HuH-7 (cell line): ENCODE data around the gene FA2H.
"Not testable (repeated sequence)": the region's sequence is repeated elsewhere in the genome, so short reads cannot be mapped to it uniquely, and the experiment has no call there.

Experiments
- DNase-seq: peaks from one replicate; pipeline ENCODE4 v3.0.0; 2011; ENCODE audit warnings: low spot score

The FA2H gene

DNA sequence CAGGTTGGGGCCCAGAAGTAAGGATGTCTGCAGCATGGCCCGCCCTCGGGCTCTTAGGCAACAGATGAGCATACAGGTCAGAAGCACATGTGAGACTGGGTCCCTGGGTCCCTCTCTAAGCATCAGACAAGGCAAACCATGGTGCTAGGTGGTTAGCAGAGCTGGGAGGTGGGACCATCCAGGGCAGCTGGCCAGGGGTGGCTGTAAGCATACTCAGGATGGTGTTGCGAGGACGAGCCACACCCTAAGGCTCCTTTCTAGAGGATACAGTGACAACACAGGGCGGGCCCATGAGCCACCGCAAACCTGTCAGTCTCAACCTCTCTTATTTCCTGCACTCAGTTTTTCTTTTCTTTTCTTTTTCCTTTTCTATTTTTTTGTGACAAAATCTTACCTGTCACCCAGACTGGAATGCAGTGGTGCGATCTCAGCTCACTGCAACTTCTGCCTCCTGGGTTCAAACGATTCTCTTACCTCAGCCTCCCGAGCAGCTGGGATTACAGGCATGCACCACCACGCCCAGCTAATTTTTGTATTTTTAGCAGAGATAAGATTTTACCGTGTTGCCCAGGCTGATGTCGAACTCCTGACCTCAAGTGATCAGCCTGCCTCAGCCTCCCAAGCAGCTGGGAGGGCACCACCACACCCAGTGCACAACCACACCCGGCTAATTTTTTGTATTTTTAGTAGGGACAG, 3.6 kb downstream of the FA2H start:
- DNase-seq: no peak

GRCh38 chr16:74769586-74770190, 4.9 kb downstream of the FA2H start:
- DNase-seq: no peak

DNA sequence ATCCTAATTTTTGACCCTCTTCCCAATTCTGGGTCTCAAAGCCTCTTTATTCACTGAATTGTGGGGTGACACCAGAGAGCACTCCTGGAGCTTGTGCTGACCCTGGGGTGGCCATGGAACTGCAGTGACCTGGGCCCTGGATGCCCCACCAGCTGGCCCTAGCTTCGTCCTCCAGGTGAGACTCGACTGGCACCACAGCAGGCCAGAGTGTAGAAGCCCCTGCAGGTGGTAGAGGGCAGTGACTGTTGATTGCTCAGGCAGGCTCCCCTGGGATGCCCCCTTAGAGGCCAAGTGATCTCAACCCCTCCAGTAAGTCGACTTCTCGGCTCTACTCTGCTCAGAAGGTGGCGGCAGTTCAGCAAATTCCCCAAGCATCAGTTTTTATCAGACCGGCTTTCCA, 6.4 kb downstream of the FA2H start:
- no peak for DNase-seq

DNA sequence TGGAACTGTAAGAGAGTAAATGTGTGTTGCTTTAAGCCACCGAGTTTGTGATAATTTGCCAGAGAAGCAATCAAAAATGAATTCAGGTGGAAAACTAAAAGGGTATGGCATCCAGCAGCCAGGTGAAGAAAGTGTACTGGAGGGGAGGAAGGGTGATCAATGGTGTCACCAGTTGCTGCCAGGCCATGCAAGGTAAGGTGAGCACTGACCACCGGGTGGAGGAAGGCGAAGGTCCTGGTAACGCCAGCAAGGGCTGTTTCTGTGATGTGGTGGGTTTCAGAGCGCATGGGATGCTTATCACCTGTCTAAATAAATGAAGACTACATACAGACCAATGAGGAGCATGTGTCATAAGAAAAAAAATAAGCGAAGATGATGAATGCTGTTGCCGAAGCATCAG, 6.9 kb downstream of the FA2H start:
- no peak for DNase-seq

DNA sequence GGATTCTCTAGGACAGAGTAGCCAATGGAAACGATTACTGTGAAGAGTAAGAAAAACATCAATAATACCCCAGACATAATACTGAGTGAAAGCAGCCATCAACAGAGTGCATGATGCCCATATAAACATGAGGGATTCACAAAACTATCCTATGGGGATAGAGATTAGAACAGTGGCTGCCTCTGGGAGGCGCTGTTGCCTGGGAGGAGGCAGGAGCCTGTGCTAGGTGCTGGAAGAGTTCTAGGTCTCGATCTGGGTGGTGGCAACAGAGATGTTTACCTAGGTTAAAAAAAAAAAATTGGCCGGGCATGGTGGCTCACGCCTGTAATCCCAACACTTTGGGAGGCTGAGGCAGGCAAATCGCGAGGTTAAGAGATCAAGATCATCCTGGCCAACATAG, 7.9 kb downstream of the FA2H start:
- DNase-seq: no peak

DNA sequence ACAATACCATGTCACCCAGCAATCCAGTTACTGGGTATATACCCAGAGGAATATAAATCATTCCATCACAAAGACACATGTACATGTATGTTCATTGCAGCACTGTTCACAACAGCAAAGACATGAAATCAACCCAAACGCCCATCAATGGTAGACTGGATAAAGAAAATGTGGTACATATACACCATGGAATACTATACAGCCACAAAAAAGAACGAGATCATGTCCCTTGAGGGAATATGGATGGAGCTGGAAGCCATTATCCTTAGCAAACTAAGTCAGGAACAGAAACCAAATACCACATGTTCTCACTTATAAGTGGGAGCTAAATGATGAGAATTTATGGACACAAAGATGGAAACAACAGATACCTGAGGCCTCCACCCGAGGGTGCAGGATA, 10.4 kb downstream of the FA2H start:
- DNase-seq: not testable (repeated sequence)

- no peak for DNase-seq
These were observed 13.0 kb downstream of the FA2H start for GRCh38 chr16:74761665-74762064.

GRCh38 chr16:74760007-74760767, 14.4 kb downstream of the FA2H start:
- no peak for DNase-seq

DNA sequence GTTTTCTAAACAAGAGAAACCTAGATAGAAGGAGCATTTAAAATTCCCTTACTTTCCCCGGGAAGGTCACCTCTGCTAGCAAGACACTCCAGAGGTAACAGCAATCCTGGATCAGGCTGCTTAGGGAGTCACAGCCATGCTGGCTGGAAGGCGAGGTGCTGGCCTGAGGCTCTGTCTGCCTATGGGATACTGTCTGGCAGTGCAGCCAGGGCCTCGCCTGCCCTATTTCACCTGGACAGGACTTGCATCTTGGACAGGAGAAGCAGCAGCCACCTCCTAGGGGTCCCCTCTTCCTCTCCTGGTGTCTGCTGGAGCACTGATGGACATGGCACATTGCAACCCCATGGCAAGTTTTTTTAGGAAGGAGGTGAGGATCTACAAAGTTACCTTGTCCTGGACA, 15.1 kb downstream of the FA2H start:
- DNase-seq: no peak

GRCh38 chr16:74758801-74759200, 15.8 kb downstream of the FA2H start:
- DNase-seq: no peak

DNA sequence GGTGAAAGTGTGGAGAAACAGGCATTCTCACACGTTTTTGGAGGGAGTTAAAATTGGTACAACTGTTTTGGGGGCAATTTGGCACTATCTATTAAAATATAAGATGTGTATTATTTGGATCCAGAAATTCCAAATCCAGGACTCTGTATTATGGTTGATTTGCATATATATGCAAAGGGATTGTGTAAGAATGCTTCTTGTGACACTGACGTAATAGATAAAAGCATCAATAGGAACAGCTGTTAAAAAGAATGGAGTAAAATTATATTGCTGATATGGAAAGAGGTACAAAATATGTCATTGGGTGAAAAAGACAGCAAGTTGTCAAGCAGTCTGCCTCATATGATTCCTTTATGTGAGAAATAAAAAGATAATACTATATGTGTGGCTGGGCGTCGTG, 17.3 kb downstream of the FA2H start:
- DNase-seq: no peak

- DNase-seq: no peak
These were observed 18.4 kb downstream of the FA2H start for GRCh38 chr16:74756203-74756602.

GRCh38 chr16:74753180-74753579, 21.4 kb downstream of the FA2H start:
- no peak for DNase-seq

GRCh38 chr16:74752756-74753155, 21.9 kb downstream of the FA2H start:
- DNase-seq: no peak

GRCh38 chr16:74752258-74752657, 22.4 kb downstream of the FA2H start:
- no peak for DNase-seq

DNA sequence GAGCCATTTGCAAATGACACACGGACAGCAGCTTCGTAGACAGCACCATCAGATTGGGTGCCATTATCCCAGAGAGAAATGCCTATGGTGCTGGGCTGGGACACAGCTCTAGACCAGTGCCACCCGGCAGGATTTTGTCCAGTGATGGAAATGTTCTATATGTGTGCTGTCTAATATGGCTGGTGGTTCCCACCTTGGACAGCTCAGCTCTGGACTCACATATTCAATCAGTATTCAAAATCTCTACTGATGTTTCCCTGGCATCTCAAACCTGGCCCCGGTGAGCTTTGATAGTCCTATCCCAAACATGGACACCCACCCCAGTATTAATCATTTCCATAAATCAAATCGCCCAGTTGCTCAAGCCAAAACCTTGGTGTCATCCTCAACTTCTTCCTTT, 23.0 kb downstream of the FA2H start:
- no peak for DNase-seq

DNA sequence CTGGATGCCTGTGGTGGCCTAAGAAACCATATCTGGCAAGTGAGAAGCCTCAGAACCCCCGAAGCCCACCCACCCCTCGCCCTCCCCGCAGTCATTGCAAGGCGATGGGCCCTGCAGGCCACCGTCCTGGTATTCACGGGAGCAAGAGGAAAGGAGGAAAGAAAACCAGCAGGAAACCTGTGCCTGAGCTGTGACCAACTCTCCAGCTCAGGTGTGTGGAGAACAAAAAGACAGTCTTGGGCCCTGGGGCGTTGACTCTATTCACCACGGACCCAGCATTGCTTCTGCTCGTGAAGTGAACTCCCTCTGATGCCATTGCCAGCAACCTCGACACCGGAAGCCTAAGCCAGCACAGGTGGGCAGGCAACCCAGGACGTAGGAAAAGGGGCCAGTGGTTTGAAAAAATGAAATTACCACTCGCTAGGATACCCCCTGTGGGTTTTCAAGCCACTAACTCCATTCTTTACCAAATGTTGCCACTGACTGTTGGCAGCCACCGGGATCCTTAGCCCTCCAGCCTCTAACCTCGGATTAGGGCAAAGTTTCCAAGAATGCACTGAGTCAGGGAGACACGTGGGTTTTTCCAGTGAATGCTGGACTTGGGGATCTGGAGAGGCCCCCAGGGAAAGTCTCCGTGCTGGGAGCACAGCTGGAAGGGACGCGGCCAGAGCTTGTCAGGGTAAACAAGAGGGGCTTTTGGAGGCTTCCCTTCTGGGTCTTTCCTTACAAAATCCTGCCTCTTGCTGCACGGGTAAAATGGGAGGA, 25.1 kb downstream of the FA2H start:
- no peak for DNase-seq

DNA sequence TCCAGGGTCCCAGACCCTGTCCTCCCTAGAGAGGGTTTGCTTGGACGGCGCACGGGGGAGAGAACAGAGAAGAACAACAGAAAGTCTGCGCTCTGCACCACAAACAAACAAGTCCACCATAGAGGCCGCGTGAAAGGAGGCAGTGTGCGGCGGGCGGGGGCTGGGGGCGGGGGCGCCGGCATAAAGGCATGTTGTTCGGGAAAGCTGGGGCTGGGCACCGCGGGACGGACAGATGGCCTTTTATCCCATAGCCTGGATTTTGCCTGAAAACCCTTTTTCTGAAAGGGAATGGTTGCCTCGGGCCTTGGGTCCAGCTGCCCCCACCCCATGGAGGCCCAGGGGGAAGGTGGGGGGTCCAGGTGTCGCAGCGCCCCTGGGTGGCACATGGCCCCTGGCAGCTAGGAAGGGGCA, 26.0 kb downstream of the FA2H start:
- no peak for DNase-seq

DNA sequence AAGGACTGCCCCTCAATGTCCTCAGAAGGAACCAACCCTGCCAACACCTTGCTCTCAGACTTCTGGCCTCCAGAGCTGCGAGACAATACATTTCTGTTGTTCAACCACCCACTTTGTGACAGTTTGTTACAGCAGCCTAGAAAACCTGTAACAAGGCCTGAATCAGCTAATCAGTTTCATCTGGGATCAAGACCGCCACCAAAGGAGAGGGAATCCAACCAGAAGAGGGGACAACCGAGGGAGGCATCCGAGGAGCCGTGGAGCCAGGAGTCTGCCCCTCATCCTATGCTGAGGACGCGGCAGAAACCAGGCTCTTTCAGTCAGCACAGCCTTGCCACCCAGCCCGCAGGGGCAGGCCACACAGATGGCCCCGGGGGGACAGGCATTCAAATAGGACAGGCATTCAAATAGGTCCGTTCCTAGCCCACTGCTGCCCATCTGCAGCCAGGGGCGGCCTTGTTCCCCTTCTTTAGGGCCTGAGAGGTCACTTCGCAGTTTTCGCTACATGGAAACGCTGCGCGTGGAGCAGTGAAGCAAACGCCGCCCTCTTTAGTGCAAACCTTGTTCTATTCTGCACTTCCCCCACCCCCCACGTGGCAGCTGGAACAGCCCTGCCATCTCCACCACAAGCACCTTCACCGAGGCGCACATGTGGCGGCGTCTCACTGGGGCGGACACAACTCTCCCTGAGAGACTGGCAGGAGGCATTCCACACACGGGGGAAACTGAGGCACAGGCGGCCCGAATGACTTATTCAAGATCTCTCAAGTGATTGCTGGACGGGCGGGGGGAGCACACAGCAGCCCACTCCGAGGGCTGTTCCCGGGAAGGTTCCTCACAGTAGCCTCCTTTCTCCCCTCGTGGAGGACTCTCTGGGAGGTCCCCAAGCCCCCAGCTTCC, 26.7 kb downstream of the FA2H start:
- DNase-seq: no peak

DNA sequence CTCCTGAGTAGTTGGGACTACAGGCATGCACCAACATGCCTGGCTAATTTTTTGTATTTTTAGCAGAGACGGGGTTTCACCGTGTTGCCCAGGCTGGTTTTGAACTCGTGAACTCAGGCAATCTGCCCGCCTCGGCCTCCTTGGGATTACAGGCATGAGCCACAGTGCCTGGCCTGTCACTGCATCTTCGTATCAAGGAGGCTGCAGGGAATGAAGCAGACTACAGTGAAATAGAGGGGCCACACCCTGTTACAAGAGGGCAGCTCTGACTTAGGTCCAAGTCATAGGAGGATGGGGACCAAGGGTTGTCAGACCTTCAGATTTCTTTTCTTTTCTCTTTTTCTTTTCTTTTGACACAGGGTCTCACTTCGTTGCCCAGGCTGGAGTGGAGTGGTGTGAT, 28.7 kb downstream of the FA2H start:
- DNase-seq: no peak

GRCh38 chr16:74745109-74745615, 29.5 kb downstream of the FA2H start:
- DNase-seq: no peak
